Measurements from ENCODE around the gene ANXA4.

- TF ChIP-seq CTCF (IDR thresholded peaks at IDR 0.05; ENCODE audit: low read depth, low read length, missing input control), result no peak
- TF ChIP-seq FOXA1 (IDR thresholded peaks at IDR 0.05), result no peak
- TF ChIP-seq YY1 (IDR thresholded peaks at IDR 0.05), result no peak
Measured at GRCh38 chr2:69796174-69796573, 54.2 kb downstream of the ANXA4 start.

All from liver (tissue), 2 donors.